Mesenteric fat pad (tissue), 1 donor: Measurements from ENCODE around the gene PRKG1. TPM values are rescaled to one million over a fixed set of nuclear protein-coding genes. Genes with fewer than 3 reads are reported as not detected.

Source experiments
- DNase-seq: peaks from one replicate; pipeline ENCODE4 v3.0.0-alpha.2; 2020; ENCODE audit warnings: low spot score
- total RNA-seq: library from RNA; stranded (reverse); fragmentation: NEBNext Ultra II Directional; extraction: Animal tissue kit (Norgen Biotek cat#: 25700); gene quantifications from one replicate; pipeline ENCODE4 v1.2.1, GENCODE V29; 2021
- donor health status: DM: yes; HTN: yes; CAD: no.

Gene PRKG1
- total RNA-seq, 1 donor from 2014 or later = 12.9 TPM

GRCh38 chr10:51498424-51498823, 424.1 kb downstream of the PRKG1 start:
- no peak for DNase-seq

DNA sequence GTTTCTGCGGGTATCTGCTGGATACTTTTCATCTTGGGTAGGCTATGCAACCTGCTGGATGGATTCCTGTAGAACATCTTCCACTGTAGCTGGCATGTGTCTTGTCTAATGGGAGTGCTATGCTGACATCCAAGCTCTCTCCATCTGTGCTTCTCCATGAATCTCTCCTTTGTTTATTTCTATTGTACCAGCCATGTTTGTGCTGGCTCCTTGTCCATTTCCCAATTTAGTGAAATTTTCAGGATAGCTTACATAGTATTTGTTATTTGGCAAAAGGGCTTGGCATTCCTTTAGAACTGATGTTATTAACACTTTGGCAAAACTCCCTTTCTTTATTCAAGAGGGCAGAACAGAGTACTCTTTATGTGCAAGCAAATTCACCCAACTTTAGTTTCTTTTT, 427.1 kb downstream of the PRKG1 start:
- DNase-seq = no peak

DNA sequence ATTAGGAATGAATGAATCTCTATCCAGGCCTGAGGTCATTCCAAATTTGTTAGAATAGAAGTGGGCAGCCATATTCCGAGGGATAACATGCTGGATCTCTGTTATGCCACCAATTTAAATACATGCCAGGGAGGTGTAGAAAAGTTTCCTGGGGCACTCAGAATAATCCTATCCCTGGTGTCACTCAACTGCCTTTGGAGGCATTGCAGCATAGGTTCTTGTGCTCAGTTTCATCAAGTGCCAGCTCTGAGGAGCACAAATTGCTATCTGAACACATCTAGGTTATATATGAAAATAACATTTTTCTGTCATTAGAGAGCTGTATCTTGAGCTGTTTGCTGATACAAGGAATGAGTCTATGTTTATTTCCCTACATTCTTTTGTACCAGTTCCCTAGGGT, 427.8 kb downstream of the PRKG1 start:
- DNase-seq = no peak

DNA sequence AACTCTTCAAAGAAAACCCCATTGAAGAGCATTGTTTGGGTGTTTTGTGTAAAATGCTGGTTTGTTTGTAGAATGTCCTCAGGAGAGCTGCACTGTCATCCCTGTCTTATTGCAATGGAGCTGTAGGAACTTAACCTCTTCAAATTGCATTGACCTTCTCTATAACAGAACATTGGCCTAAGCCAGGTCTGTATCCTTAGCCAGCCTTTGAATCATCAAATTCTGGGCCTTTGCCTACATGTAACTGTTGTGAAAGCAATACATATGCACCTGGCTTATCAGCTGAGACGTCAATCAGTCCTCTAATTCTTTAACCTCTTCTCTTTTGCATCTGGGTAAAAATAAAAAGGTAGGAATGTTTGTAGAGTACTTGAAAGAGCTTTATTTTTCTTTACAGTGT, 429.1 kb downstream of the PRKG1 start:
- DNase-seq = no peak

DNA sequence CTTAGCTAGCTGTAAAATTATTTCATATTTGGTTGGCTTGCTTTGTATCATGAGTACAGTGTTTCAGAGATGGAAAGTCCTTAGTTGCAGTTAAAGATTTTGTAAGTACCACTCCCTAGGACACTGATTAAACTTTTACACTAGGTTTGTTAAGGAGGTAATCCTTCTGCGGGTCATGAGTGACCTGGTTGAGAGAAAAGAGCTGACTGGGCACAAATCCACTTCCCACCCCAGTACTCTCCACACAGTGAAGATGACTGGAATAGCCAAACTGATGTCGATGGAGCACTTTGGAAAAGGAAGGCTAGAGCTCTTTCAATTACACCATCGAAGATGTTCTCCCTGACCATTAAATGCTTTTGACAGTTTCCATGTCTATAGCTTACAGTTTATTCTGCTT, 433.2 kb downstream of the PRKG1 start:
- DNase-seq = no peak

DNA sequence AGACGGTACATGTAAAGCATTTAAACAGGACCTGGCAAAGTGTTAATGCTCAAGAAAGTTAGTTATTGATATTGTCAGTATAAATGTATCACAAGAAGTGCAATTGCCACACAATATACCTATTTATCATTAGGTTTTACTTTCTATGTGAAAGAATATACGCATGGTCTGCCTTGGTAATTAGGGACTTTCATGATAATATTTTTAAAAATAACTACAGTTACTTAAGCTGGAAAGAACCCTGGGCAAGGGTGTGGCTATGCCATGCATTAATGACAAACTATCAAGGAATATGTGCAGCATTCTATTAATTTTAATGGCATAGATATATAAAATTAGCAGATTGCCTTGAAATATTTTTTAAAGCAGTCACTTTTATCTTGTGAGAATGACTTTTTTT, 433.9 kb downstream of the PRKG1 start:
- no peak for DNase-seq

GRCh38 chr10:51510231-51510630, 435.9 kb downstream of the PRKG1 start:
- DNase-seq = no peak

DNA sequence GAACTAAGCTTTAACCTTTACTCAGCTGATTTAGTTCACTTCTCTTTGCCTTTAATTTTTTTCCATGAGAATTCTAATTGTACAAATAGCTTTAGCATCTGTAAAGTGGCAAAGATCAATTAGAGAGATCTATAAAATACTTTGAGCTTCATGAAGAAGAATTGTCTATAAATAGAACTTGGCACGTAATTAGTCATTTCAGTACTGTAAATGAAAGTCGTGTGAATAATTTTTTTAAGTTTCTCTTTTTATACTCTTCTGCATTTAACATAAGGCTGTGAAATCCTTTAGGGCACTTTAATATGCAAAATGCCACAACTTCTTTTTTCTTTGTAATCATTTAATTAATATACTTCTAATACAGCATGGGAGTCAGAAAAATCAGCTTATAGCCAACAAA, 447.3 kb downstream of the PRKG1 start:
- no peak for DNase-seq

GRCh38 chr10:51522858-51523257, 448.6 kb downstream of the PRKG1 start:
- DNase-seq = no peak

DNA sequence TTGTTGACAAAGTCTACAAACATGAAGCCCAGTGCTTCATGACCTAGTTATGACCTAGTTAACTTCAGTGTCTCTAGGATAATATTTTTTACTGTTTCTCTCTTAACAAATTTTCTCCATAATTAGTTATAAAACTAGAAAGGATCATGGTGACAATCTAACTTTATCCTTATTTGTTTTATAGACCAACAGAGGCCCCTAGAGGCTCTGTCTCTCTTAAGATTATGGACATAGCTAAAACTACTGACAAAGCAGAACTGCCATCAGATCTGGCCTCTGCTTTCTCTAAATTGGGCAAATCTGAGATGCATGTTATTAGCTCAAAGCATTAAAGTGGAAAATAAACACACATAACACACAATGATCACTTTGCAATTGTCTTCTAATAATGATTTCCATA, 449.2 kb downstream of the PRKG1 start:
- DNase-seq = no peak

DNA sequence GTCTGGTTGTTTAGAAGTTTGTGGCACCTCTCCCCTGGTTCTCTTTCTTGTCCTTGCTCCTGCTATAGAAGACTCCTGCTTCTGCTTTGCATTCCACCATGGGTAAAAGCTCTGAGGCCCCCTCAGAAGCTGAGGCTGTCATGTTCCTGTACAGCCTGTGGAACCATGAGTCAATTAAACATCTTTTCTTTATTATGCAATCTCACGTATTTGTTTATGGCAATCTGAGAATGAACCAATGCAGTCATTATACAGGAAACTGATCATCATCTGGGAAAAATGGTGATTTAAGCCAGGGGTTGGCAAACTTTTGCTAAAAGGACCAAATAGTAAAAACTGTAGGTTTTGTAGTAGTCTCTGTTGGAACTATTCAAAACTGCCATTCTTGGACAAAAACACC, 449.8 kb downstream of the PRKG1 start:
- DNase-seq = no peak

DNA sequence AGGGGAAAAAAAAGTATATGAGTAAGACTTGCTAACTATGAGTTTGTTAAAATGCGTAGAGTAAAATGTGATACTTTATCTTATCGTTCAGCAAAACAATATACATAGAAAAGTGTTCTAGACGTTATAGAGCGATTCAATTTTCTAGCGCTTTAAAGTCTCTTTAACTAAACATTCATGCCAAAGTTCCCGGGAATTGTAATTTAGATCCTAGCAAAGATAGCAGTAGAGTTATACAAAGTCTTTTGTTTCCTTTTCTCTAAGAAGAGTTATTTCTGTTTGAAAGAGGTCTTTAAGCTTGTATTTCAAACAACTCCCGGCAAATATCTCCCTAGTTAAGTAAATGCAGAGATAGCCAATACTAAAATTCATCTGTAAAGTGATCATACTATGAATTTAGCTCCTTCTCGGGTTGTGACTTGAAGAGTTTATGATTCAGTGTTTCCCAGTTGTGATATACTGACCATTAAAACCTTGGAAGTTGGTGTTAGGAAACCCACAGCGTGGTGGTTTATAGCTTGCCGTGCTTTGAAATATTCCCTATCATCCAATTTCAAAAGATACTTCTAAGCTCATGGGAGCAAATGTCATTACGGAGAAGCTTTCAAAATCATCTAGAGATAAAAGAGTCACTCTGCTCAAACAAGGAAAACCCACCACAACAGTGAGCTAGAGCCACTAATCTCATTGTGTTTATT, 453.4 kb downstream of the PRKG1 start:
- DNase-seq = no peak

- DNase-seq = no peak
Measured at GRCh38 chr10:51528527-51528926, 454.2 kb downstream of the PRKG1 start.

- no peak for DNase-seq
Measured at GRCh38 chr10:51530541-51530940, 456.3 kb downstream of the PRKG1 start.

- DNase-seq = no peak
Measured at GRCh38 chr10:51532044-51532443, 457.8 kb downstream of the PRKG1 start.

DNA sequence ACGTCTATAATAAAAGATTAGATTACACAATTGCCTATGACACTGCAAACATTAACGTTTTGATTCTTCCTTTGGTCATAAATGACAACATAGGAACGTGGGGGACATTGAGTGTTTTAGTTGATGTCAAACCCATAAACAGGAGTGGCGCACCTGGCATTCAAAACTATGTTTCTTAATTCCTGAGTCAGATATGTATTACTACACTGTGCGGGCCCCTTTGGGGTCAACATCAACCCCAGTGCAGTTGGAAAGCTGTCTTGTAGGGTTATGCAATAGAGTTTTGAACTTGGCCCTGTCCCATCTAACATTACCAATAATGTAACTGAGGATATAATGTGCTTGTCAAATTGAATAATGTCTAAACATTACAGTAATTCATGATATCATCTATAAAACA, 468.6 kb downstream of the PRKG1 start:
- no peak for DNase-seq

GRCh38 chr10:51544933-51545332, 470.6 kb downstream of the PRKG1 start:
- DNase-seq = no peak

- DNase-seq = no peak
Measured at GRCh38 chr10:51547941-51548340, 473.7 kb downstream of the PRKG1 start.

GRCh38 chr10:51552879-51553278, 478.6 kb downstream of the PRKG1 start:
- DNase-seq = no peak

DNA sequence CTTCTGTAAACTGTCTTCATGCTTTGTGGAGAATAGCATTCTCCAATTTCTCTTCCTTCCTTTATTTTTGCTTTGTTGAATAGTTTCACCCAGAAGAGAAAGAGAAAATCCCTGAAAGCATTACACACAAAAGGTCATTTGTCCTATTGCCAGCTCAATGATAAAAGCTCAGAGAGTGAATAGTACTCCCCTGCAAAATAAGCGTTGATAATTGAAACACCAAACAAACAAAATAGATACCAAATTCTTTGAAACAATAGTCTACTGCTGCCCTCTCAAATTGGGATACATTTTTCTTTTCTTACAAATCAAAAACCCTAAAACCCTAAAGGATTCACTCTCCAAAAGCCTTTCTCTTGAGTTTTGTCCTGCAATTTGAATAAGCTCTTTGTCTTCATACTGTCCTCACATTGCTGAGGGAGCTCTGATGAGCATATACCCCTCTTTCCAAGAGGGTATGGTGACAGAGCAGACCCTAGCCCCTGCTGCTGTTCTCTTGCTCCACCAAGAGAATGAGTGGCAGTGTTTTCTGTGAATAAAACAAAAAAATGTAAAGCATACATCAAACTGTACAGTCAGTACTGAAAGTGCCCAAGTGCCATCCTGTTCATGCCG, 490.7 kb downstream of the PRKG1 start:
- DNase-seq = no peak

GRCh38 chr10:51567271-51567670, 493.0 kb downstream of the PRKG1 start:
- DNase-seq = no peak

- no peak for DNase-seq
Measured at GRCh38 chr10:51569467-51569866, 495.2 kb downstream of the PRKG1 start.
